Suprapubic skin (tissue), 3 donors: ENCODE results near the gene FNDC11.

Experiments
- POLR2AphosphoS5 ChIP-seq, 3 donors: sonication (generic); formaldehyde crosslinking; IDR thresholded peaks; one replicate each; pipeline ENCODE4 v1.6.1; 2017; ENCODE audit warnings: antibody characterized with exemption in 3 of 3
- TF ChIP-seq, protein P1 (sequence below), 2 donors: fragments of 200-600 bp in 1 of 2; fragments of 450-650 bp in 1 of 2; sonication (generic) in 1 of 2; IDR thresholded peaks; one replicate each; pipeline ENCODE4 v1.5.1; 2016 to 2019; ENCODE audit warnings: antibody characterized with exemption in 2 of 2, mild to moderate bottlenecking in 1 of 2, moderate library complexity in 1 of 2

GRCh38 chr20:63541371-63541770, 12.6 kb upstream of the FNDC11 start:
- TF ChIP-seq, protein P1, sequence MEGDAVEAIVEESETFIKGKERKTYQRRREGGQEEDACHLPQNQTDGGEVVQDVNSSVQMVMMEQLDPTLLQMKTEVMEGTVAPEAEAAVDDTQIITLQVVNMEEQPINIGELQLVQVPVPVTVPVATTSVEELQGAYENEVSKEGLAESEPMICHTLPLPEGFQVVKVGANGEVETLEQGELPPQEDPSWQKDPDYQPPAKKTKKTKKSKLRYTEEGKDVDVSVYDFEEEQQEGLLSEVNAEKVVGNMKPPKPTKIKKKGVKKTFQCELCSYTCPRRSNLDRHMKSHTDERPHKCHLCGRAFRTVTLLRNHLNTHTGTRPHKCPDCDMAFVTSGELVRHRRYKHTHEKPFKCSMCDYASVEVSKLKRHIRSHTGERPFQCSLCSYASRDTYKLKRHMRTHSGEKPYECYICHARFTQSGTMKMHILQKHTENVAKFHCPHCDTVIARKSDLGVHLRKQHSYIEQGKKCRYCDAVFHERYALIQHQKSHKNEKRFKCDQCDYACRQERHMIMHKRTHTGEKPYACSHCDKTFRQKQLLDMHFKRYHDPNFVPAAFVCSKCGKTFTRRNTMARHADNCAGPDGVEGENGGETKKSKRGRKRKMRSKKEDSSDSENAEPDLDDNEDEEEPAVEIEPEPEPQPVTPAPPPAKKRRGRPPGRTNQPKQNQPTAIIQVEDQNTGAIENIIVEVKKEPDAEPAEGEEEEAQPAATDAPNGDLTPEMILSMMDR (IDR thresholded peaks at IDR 0.05), result no peak
- TF ChIP-seq POLR2AphosphoS5 (IDR thresholded peaks at IDR 0.05), result no peak
